Transverse colon (tissue), 4 donors: Measurements from ENCODE around the gene SPATC1L.

Experiments
- POLR2A ChIP-seq: fragments of 450-650 bp; IDR thresholded peaks from one replicate; pipeline ENCODE4 v1.6.1; 2016; ENCODE audit warnings: antibody characterized with exemption, mild to moderate bottlenecking, moderate library complexity
- POLR2AphosphoS5 ChIP-seq, 3 donors: sonication (generic); formaldehyde crosslinking; IDR thresholded peaks; one replicate each; pipeline ENCODE4 v1.6.1; 2016; ENCODE audit warnings: antibody characterized with exemption in 3 of 3
- TF ChIP-seq, protein P1 (sequence below), 5 experiments: fragments of 200-600 bp in 3 of 5; fragments of 450-650 bp in 2 of 5; sonication (generic) in 3 of 5; IDR thresholded peaks; 1 replicate in 2 of 5; 2 replicates in 3 of 5; pipeline ENCODE4 v1.5.1; 2016 to 2017; ENCODE audit warnings: antibody characterized with exemption in 5 of 5, inconsistent platforms in 3 of 5, mild to moderate bottlenecking in 2 of 5, moderate library complexity in 1 of 5

DNA sequence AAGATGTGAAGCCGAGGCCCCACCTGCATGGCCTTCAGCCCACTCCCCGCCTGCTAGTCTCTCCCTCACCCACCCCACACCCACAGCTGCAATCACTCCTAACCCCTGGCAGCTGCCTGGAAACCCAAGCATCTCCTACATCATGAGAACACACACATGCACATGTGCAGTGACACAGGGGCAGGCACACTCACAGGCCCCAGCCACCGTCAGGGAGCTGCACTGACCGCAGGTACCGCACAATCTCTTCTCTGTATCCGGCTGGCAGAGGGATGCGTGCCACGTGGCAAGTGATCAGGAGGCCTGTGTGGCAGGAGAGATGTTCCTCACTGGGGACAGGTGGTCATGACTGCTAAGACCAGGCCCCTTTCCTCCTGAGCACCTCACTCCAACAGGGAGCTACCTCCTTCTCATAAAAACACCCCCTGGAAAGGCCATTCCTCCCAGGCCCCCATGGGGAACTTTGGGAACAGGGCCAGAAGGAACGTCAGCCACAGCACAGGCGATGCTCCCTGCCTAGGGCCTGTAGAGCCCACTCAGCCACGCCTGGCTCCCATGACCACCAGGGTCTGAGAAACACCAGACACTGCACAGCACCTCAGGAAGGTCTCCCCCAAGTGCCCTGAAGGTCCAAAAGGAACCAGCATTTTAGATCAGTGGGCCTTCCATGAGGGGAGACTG lies 38.3 kb upstream of the SPATC1L start:
- TF ChIP-seq POLR2A (no peak), POLR2AphosphoS5 (IDR thresholded peaks at IDR 0.05) (no peak)
- TF ChIP-seq, protein P1, sequence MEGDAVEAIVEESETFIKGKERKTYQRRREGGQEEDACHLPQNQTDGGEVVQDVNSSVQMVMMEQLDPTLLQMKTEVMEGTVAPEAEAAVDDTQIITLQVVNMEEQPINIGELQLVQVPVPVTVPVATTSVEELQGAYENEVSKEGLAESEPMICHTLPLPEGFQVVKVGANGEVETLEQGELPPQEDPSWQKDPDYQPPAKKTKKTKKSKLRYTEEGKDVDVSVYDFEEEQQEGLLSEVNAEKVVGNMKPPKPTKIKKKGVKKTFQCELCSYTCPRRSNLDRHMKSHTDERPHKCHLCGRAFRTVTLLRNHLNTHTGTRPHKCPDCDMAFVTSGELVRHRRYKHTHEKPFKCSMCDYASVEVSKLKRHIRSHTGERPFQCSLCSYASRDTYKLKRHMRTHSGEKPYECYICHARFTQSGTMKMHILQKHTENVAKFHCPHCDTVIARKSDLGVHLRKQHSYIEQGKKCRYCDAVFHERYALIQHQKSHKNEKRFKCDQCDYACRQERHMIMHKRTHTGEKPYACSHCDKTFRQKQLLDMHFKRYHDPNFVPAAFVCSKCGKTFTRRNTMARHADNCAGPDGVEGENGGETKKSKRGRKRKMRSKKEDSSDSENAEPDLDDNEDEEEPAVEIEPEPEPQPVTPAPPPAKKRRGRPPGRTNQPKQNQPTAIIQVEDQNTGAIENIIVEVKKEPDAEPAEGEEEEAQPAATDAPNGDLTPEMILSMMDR (IDR thresholded peaks at IDR 0.05), result no peak
